ENCODE results near the gene C1GALT1C1L.

- no peak for TF ChIP-seq POLR2A (IDR thresholded peaks at IDR 0.05; ENCODE audit: low read length)
- no peak for TF ChIP-seq GATA1 (IDR thresholded peaks at IDR 0.05; ENCODE audit: low read depth, low read length)
Observed at GRCh38 chr2:43648994-43649701, 27.1 kb downstream of the C1GALT1C1L start.

Data from erythroblast (primary cell).